ENCODE results near the gene KLHL7.
A peak's percentile ranks its signal among the peaks of the same experiment; 100 is the strongest.
"Not testable (repeated sequence)": the region's sequence is repeated elsewhere in the genome, so short reads cannot be mapped to it uniquely, and the experiment has no call there.

The KLHL7 gene

DNA sequence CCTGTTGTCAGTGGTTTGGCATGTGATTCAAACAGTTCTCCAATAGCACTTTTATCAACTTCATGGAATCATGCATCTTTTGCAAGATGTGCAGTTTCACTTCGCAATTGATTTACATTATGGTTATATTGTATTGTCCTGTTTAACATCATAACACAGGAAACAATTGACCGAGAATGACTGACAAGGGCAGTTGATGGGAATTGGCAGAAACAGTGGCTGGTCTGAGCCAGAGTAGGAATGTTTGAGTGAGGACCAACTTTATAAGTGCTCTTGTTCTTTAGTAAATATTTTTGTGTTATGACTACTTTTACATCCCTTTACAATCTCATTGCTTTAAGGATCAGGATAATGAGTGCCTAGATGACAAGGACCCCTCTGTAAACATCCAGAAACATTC is 2.2 kb downstream of the KLHL7 start:
- no peak for DNase-seq

DNA sequence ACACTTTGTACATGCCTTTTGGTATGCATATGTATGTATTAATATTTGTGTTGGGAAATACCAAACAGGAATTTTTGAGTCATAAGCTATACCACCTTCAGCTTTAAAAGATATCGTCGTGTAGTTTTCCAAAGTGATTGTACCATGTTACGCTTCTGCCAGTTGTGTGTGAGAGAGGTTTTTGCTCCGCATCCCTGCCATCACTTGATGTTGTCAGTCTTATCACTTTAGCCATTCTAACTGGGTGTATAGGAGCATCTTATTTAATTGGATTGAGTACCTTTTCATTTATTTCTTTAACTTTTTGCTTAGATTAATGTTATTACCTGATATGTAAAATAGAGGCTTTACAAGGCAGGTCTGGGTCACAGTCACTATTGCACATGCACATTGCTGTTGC is 3.4 kb downstream of the KLHL7 start:
- DNase-seq: no peak

DNA sequence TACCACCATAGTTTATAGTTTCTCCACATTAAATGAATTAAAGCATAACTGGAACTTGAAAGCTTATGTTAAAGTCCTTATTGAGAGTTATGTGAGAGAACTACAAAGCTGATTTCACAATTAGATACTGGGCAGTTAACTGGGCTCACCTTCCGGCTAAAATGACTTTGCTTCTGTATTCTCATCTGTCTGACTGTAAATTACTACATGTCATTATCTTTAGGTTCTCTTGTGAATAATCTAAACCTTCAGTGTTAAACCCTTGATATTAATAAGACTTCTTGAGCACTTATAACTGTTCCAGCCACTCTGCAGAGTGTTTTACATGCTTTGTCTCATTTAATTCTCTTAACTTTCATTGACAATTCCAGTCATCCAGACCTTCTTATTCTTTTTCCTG is 3.9 kb downstream of the KLHL7 start:
- DNase-seq: no peak

DNA sequence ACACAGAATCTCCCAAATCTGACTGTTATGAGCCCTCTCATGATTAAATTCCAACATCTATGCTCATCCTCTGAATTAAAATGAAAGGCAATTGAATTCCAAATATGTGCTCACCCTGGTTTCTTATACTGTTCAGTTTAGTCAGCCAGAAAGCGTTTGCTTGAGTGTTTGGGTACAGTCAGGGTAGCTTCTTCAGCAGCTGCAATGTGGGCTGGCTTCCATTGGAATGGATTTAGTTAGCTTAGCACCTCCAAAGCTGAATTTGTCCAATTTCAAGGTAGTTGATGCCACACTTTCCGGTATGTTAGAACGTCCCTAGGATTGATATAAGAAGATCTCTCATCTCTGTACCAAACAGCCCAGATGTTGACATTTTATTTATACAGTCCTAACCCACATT is 9.3 kb downstream of the KLHL7 start:
- no peak for DNase-seq

DNA sequence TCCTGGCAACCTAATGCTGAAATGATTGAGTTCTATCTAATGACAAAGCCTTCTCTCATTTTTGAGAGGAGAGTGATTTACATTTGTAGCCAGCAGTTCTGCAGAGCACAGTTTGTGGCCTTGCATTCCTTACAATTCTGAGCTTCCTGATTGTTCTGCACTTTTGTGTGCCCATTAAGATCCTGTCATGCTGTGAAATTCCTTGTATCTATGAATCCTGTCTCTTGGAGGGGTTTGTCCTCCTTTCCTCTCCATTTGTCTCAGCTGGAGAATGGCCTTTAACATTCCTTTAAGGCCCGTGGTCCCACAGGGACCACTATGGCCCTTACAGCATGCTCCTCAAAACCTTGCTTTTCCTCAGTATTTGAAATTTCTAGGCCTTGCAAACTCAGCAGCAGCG is 10.4 kb downstream of the KLHL7 start:
- DNase-seq: no peak

DNA sequence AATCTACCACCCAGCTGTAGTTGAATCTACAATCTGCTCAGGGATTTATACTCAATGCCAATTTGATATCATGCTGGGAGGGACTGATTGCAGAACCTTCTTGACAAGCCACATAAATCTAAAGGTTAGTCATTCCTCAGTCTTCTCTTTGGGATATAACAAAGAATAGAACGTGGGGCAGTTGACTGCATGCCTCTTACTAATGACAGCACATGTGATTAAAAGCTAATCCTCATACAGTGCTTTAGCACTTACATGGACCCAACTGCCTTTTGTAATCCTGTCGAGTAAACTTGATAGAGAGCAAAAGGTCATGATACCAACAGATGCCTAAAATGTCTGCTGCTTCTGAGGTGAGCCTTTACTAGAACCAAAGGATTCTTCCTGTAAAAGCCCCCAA is 12.3 kb downstream of the KLHL7 start:
- DNase-seq: no peak

DNA sequence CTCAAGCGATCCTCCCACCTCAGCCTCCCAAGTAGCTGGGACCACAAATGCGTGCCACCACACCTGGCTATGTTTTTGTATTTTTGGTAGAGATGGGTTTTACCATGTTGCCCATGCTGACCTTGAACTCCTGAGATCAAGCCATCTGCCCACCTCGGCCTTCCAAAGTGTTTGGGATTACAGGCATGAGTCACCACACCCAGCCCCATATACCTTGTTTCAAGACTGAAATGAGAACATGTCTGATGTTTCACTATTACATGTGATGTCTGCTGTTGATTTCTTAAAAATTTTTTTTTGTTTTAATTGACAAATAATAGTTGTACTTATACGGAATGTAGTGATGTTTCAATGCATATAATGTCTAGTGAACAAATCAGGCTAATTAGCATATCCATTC is 14.5 kb downstream of the KLHL7 start:
- no peak for DNase-seq

DNA sequence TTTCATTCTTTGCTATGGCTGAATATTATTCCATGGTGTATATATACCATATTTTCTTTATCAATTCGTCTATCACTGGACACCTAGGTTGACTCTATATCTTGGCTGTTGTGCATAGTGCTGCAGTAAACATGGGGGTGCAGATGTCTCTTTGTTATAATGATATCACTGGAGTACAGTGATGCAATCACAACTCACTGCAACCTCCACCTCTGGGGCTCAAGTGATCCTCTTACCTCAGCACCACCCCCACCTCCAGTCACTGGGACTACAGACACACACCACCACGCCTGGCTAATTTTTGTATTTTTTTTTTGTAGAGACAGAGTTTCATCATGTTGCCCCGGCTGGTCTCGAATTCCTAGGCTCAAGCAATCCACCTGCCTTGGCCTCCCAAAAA is 15.6 kb downstream of the KLHL7 start:
- no peak for DNase-seq

DNA sequence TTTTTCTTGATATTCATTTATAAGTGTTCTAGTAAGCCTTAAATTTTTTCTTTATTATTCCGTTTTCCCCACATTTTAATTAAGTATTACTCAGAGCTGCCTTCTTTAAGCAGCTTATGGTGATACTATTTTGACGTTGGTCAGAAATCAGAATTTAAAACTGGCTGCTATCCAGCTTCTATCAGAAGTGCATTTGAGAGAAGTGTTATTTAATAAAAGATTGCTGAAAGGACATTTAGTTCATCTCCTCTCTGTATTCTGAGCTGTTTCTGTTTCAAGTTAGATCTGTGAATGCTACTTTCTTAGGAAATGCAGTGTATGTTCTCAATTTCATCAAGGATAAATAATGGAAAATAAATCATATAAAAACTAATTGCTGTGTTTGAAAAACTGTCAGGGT is 17.4 kb downstream of the KLHL7 start:
- DNase-seq: no peak

DNA sequence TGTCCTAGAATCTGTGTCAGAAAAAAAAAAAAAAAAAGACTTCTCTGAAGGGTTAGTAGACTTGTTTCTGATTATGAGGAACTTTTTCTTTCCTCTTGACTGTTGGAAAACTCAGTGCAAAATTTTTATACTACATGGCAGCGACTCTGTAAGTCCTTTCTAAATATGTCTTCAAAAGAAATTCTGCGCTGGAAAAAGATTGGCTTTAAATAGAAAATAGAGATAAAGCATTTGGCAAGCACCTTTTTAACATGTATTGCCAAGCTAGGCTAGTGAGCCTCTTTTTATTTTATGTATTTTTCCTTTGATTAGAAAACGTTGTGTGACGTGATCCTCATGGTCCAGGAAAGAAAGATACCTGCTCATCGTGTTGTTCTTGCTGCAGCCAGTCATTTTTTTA is 17.9 kb downstream of the KLHL7 start:
- no peak for DNase-seq

DNA sequence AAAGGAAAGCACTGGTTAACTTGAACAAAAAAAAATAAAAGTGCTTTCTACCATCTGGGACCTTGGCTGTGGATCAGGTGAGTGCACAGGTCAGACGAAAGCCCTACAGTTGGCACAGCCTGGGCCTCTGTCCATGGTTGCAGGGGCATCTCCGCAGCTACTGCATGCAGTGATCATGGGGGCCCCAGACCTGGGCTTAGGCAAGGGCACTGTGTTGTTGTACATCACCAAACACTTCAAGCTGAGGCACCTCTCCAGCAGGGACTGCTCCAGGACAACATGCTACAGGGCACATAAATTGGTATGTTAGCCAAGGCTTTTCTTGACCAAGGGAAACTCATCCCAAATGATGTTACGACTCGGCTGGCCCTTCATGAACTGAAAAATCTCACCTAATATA is 23.5 kb downstream of the KLHL7 start:
- no peak for DNase-seq

DNA sequence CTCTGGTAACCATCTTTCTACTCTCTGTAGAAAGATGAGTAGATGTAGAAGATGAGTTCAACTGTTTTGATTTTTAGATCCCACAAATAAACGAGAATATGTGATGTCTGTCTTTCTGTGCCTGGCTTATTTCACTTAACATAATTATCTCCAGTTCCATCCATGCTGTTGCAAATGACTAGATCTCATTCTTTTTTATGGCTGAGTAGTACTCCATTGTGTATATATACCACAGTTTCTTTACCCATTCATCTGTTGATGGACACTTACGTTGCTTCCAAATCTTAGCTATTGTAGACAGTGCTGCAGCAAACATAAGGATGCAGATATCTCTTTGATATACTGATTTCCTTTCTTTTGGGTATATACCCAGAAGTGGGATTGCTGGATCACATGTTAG is 26.2 kb downstream of the KLHL7 start:
- DNase-seq: not testable (repeated sequence)

DNA sequence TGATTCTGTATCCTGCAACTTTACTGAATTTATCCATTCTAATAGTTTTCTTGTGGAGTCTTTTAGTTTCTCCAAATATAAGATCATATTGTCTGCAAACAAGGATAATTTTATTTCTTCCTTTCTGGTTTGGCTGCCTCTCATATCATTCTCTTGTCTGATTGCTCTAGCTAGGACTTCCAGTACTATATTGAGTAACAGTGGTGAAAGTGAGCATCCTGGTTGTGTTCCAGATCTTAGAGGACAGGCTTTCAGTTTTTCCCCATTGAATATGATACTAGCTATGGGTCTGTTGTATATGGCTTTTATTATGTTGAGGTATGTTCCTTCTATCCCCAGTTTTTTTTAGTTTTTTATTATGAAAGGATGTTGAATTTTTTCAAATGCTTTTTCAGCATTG is 28.2 kb downstream of the KLHL7 start:
- DNase-seq: no peak

DNA sequence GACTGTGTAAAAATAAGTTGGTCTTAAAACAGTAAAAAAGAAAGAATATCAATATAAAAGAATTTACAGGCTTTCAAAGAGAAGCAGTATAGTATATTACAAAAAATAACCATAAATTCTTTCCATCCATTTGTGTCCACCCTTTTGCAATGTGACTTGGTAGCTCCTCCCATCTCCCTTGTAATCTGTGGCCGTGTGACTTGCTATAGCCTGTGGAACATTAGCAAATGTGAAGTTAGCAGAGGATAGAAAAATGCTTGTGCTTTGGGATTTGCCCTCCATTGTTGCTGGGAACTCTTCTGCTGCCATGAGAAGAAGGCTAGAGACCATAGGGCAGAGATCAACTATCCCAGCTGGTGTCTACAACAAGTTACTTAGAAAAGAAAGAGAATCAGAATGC is 30.2 kb downstream of the KLHL7 start:
- DNase-seq: no peak

DNA sequence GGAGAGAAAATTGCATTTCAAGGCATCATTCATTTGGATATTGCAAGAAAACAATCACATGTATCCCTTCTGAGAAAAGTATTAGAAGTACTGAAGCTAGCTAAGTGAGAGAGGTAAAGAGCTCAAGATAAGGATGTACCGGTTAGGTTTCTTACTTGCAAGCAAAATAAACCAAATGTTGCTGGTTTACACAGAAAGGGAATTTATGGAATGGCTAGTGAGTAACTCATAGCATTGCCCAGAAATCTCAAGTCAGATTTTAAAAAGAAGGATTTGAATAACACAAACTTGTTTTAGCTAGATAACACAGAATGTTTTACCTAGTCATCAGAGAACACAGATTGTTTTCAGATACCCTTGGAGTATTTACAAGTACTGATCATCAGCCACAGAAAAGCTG is 30.6 kb downstream of the KLHL7 start:
- no peak for DNase-seq

DNA sequence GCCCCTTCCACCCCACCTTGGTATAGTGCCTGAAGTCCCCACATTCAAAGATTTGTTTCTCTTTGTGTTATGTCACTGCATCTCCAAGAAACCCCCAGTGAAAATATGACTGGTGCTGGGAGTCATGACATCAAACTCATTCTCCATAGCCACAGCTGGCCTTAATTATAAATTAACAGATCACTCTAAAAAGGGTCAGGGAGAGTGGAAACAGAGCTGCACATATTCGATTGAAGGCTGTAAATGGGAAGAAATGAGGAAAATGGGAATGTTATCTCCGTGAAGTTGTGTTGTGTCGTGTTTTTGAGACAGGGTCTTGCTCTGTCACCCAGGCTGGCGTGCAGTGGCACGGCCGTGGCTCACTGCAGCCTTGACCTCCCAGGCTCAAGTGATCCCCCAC is 52.1 kb downstream of the KLHL7 start:
- no peak for DNase-seq

DNA sequence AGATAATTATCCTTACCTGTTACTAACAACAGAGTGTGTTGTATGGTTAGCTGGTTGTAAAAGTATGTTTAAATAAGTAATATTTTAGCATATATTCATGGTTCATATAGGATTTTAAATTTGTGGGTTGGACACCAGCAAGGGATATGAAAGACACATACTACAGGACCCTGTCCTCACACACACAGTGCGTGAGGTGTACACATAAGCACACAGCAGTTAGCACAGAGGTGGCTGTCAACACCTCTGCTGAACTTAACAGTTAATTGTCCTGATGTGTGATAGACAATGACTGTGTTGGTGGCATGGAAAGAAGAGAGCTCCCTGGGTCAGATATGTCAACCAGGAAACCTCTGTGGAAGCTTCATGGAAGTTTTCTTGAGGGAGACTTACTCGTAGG is 53.0 kb downstream of the KLHL7 start:
- no peak for DNase-seq

DNA sequence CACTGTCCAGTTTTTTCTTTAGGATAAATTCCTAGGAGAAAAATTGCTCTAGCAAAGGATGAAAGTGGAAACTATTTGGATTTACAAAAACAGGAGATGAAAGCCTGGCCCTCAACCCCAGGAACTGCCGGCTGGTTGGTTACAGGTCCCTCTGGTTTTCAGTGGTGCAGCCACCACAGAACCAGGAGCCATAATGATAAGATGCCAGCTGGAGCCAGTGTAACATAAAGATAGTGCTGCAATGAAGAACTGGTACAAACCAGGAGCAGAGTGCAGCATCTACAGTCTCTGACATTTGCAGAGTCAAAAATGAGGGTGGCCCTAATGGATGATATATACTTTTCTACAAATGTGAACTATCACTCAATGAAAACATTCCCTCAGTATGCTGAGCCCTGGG is 55.9 kb downstream of the KLHL7 start:
- DNase-seq: no peak

DNA sequence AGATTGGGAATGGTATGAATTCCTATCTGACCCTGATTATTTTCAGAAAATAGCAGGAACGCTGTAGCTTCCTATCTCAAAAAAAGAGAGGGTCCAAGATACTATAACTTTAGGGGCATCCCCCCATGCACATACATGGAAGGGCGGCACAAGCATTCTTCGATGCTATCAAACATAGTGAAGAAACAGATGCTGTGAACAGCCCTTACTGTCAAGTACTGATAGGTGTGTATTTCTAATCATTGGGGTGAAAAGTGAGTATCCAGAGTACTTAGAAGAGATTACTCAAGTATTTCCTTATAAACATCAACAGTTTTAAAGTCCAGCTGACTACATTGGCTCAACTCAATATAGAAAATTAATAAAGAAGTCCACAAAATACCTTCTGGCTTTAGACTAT is 59.3 kb downstream of the KLHL7 start:
- no peak for DNase-seq

DNA sequence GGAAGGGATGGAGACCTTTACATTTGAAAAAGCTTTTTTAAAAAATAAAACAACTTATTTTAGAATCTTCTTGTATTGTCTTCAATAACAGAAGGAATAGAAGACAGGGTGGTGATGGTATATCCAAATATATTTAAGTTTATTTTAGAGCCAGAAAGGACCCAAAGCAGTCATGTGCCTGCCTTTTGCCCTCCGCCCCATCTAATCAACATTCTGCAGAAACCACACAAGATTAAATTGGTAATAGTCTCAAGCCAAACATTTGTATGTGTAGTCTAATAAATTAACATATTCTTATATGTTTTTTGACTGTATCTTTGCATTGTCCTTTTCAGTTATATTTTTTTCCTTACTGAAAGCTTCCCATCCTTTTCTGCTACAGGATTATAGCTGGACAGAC is 59.7 kb downstream of the KLHL7 start:
- DNase-seq: no peak

DNA sequence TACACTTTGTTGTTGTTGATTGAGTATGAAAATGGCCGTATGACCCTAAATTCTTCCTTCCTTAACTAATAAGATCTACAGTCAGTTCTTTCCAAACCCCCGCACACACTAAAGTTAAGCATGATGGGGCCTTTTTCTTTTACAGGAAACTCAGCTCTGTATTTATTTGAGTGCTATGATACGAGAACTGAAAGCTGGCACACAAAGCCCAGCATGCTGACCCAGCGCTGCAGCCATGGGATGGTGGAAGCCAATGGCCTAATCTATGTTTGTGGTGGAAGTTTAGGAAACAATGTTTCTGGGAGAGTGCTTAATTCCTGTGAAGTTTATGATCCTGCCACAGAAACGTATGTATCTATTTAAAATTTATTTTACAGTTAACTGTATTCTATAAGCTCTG is 62.1 kb downstream of the KLHL7 start:
- DNase-seq: no peak

DNA sequence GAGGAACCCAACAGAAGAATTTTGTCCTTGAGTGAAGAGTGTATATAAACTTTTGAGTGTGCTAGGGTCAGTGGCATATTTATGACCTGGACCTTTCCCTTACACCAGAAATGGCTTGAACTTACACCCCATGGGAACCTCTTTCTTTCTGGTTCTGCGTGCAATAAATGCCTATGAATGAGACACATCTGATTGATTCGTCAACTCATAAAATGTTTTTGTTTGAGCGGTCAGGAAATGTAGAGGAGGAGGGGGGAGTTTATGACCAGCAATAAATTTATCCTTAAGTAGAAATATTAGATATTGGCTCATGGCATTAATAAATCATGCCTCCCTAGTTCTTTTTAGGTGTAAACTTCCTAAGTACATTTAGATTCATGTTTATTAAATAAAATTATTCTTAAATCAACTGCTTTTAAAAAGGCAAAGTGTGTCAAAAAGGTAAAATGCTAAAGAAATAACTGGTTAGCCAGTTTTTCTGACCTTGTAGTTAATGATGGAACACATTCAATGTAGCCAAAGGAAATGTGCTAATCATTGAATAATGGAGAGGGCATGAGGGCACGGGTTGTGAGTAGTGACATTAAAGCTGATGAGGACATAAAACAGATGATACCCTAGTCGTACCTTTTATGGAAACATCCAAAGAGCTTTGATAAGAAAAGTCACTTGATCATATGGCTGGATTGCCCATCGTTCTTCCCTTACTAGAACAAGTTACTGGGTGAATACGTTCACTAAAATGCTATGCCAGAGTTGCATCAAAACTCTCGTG is 62.7 kb downstream of the KLHL7 start:
- no peak for DNase-seq

DNA sequence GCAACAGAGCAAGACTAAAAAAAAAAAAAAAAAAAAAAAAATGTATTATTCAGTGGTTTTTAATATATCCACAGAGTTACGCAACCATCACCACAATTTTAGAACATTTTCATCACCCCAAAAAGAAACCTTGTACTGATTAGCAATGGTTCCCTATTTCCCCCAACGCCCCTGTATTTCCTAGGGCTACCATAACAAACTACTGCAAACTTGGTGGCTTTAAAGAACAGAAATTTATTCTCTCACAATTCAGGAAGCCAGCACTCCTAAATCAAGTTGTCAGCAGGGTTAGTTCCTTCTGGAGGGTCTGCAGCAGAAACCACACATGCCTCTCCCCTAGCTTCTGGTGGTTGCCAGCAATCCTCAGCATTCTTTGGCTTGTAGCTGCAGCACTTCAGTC is 70.4 kb downstream of the KLHL7 start:
- DNase-seq: no peak

DNA sequence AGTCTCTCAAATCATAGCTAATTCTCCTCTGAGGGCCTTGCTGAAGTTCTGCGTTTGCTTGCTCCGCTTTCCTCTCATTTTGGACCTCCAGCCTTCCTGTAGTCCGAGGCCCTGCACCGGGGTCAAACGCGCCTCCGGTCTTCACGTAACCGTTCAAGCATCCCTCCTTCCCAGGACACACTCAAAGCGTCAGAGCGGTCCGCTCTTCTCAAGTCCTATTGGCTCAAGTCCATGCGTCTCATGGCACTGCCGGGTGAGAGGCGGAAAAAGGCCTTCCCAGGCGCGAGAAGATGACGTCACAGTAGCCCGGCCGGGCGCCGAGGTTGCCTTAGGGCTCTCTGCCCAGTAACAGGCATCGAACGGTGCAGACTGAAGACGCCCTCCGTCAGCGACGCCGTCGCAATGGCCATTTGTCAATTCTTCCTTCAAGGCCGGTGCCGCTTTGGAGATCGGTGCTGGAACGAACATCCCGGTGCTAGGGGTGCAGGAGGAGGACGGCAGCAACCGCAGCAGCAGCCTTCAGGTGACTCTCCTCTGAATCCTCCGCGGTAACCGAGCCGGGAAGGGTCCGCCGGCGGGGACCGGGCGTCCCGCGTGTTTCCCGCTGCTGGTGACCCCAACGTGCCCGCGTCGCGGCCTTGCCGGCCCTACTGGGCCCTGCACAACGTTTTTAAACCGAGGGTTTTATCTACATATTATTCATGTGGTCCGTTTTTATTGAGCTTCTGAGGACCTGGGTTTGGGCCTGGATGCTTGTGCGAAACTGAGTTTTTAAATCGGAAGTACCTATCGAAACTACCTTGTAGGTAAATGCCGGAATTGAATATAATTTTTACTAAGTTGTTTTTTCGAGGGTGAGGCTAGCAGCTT is 76.3 kb downstream of the KLHL7 start, which contains the start of gene NUP42:
Gene NUP42, plus strand, starts transcription at position 365 of the 870 bp plus-strand sequence. Its CDS starts 38 bp downstream, at position 403.
- peak; percentile 94 for DNase-seq
